Measurements from ENCODE around the gene CDC14A. TPM values are rescaled to one million over a fixed set of nuclear protein-coding genes. Genes with fewer than 3 reads are reported as not detected.

CDC14A gene
- polyA plus RNA-seq, 1 donor from 2014 or later, result 2.7 TPM

- H4K20me1 ChIP-seq (ENCODE audit: insufficient read depth), result no peaks in the 10 kb centered on the region
- H3K27ac ChIP-seq (ENCODE audit: low read length), result peak overlapping the region; percentile 45
- no peaks in the 10 kb centered on the region for H3K79me2 ChIP-seq (replicated peaks; ENCODE audit: insufficient read depth, low read length)
- H3K36me3 ChIP-seq (ENCODE audit: insufficient read depth, low read length), result no peaks in the 10 kb centered on the region
- no peak overlapping the region for H2AFZ ChIP-seq (ENCODE audit: low read depth, low read length)
- no peaks in the 10 kb centered on the region for H3F3A ChIP-seq (ENCODE audit: insufficient read depth, low read length, poor library complexity, severe bottlenecking)
- no peak overlapping the region for H3K9ac ChIP-seq (ENCODE audit: low read length)
- peak overlapping the region; percentile 34 for H3K4me3 ChIP-seq (ENCODE audit: low read length)
- no peaks in the 10 kb centered on the region for H3K9me2 ChIP-seq (ENCODE audit: insufficient read depth, low read length)
- H3K4me2 ChIP-seq (ENCODE audit: low read length), result peak overlapping the region; percentile 6
- H3K9me3 ChIP-seq (ENCODE audit: low read length), result no peaks in the 10 kb centered on the region
- peaks cover 19% of the 10 kb centered on the region for H3K27me3 ChIP-seq (ENCODE audit: insufficient read depth, low read depth, low read length)
- peak; percentile 81 for TF ChIP-seq EP300 (conservative IDR thresholded peaks at IDR 0.05; ENCODE audit: poor library complexity, severe bottlenecking)
- peak; percentile 52 for TF ChIP-seq POLR2AphosphoS5 (IDR thresholded peaks at IDR 0.05)
- no peak for TF ChIP-seq REST (IDR thresholded peaks at IDR 0.05; ENCODE audit: borderline replicate concordance)
- no peak for TF ChIP-seq EZH2 (IDR thresholded peaks at IDR 0.05; ENCODE audit: borderline replicate concordance, insufficient read depth, low read length, poor library complexity, severe bottlenecking)
- TF ChIP-seq MXI1 (conservative IDR thresholded peaks at IDR 0.05; ENCODE audit: poor library complexity, severe bottlenecking), result no peak
- no peak for TF ChIP-seq TAF1 (IDR thresholded peaks at IDR 0.05; ENCODE audit: low read depth)
- TF ChIP-seq RAD21 (conservative IDR thresholded peaks at IDR 0.05), result no peak
- TF ChIP-seq SMC3 (conservative IDR thresholded peaks at IDR 0.05; ENCODE audit: poor library complexity), result no peak
- TF ChIP-seq CTCF (IDR thresholded peaks at IDR 0.05; ENCODE audit: poor library complexity, severe bottlenecking), result no peak
Observed at GRCh38 chr1:100544791-100545190, 192.5 kb downstream of the CDC14A start.

- Histone ChIP-seq H3K27me3 (ENCODE audit: insufficient read depth, low read depth, low read length) (peaks cover 8% of the 10 kb centered on the region), H3K79me2 (replicated peaks; ENCODE audit: insufficient read depth, low read length) (no peaks in the 10 kb centered on the region), H3F3A (ENCODE audit: insufficient read depth, low read length, poor library complexity, severe bottlenecking) (no peaks in the 10 kb centered on the region), H3K36me3 (ENCODE audit: insufficient read depth, low read length) (no peaks in the 10 kb centered on the region), H3K27ac (ENCODE audit: low read length) (no peak overlapping the region), H3K9ac (ENCODE audit: low read length) (no peak overlapping the region), H3K4me2 (ENCODE audit: low read length) (no peak overlapping the region), H3K9me3 (ENCODE audit: low read length) (no peaks in the 10 kb centered on the region), H2AFZ (ENCODE audit: low read depth, low read length) (no peak overlapping the region), H4K20me1 (ENCODE audit: insufficient read depth) (no peaks in the 10 kb centered on the region), H3K9me2 (ENCODE audit: insufficient read depth, low read length) (no peaks in the 10 kb centered on the region), H3K4me3 (ENCODE audit: low read length) (no peak overlapping the region)
- TF ChIP-seq EP300 (conservative IDR thresholded peaks at IDR 0.05; ENCODE audit: poor library complexity, severe bottlenecking) (no peak), SMC3 (conservative IDR thresholded peaks at IDR 0.05; ENCODE audit: poor library complexity) (no peak), POLR2AphosphoS5 (IDR thresholded peaks at IDR 0.05) (no peak), RAD21 (conservative IDR thresholded peaks at IDR 0.05) (no peak), REST (IDR thresholded peaks at IDR 0.05; ENCODE audit: borderline replicate concordance) (no peak), EZH2 (IDR thresholded peaks at IDR 0.05; ENCODE audit: borderline replicate concordance, insufficient read depth, low read length, poor library complexity, severe bottlenecking) (no peak), CTCF (IDR thresholded peaks at IDR 0.05; ENCODE audit: poor library complexity, severe bottlenecking) (no peak), TAF1 (IDR thresholded peaks at IDR 0.05; ENCODE audit: low read depth) (no peak), MXI1 (conservative IDR thresholded peaks at IDR 0.05; ENCODE audit: poor library complexity, severe bottlenecking) (no peak)
Observed at GRCh38 chr1:100545855-100546254, 193.5 kb downstream of the CDC14A start.
